K562 (cell line): ENCODE results near the gene MT1HL1. TPM values are rescaled to one million over a fixed set of nuclear protein-coding genes. Genes with fewer than 3 reads are reported as not detected.

Experiments used
- ATAC-seq: fragments of 200-7000 bp; cut with Tn5 transposase; 3 replicates; pipeline ENCODE4 v1.9.1; 2020; ENCODE audit warnings: moderate library complexity
- BruUV-seq: library from RNA; stranded (reverse); fragments of 400-500 nt; replicated peaks from 2 replicates; lab custom pipeline; 2021; lab: Mats Ljungman, UMichigan
- CTCF ChIA-PET: fragments of 300-600 bp; formaldehyde crosslinking; extraction: SDS; loops from one replicate; lab custom pipeline; 2021; ENCODE audit warnings: low intra/inter-chr PET ratio; lab: Yijun Ruan, JAX
- POLR2A ChIA-PET: fragments of 300-600, 350-650 bp; sonication (Branson Sonifier 250); formaldehyde crosslinking; extraction: SDS; loops from one replicate; lab custom pipeline; 2021; ENCODE audit warnings: antibody characterized with exemption, inconsistent platforms; lab: Yijun Ruan, JAX
- DNase-seq, 4 experiments: peaks; one replicate each; pipeline versions ENCODE4 v3.0.0 to v3.0.0-alpha.2; 2011 to 2018; ENCODE audit warnings: low spot score in 3 of 4, mixed read lengths in 3 of 4; ENCODE audit errors: extremely low read depth in 1 of 4
- FAIRE-seq: peaks from 2 replicates; lab custom pipeline; 2011; peaks lifted over from hg19 to GRCh38; lab: Jason Lieb, UNC
- H2AFZ ChIP-seq: 2 replicates; pipeline ENCODE4 v1.6.0; 2011; ENCODE audit warnings: low read depth, low read length, control low read depth, inconsistent platforms
- H3K27ac ChIP-seq: fragments of 200-600 bp; 3 replicates; pipeline ENCODE4 v1.8.0; 2011; ENCODE audit warnings: low read depth, mild to moderate bottlenecking, control low read depth, inconsistent platforms, low read length, moderate library complexity, mixed read lengths; ENCODE audit errors: extremely low read depth
- H3K27me3 ChIP-seq, 2 experiments: fragments of 300-600 bp in 1 of 2; 2 replicates in 1 of 2; 3 replicates in 1 of 2; pipeline versions ENCODE4 v1.6.0 to v1.8.0; 2011; ENCODE audit warnings: inconsistent platforms in 2 of 2, low read length in 2 of 2, mild to moderate bottlenecking in 1 of 2, mixed read lengths in 1 of 2, moderate library complexity in 1 of 2; ENCODE audit not compliant: control insufficient read depth in 2 of 2, insufficient read depth in 2 of 2
- H3K36me3 ChIP-seq: fragments of 300-600 bp; 3 replicates; pipeline ENCODE4 v1.8.0; 2011; ENCODE audit warnings: mild to moderate bottlenecking, low read length, inconsistent platforms; ENCODE audit not compliant: control insufficient read depth, insufficient read depth
- H3K4me1 ChIP-seq, 2 experiments: fragments of 200-600 bp in 1 of 2; replicated peaks in 1 of 2; 2 replicates in 1 of 2; 3 replicates in 1 of 2; pipeline versions ENCODE4 v1.5.1 to v1.8.0; 2011; ENCODE audit warnings: inconsistent platforms in 2 of 2, low read length in 2 of 2, mild to moderate bottlenecking in 1 of 2, mixed read lengths in 1 of 2, moderate library complexity in 1 of 2; ENCODE audit not compliant: control insufficient read depth in 2 of 2, insufficient read depth in 2 of 2
- H3K4me2 ChIP-seq: 2 replicates; pipeline ENCODE4 v1.6.1; 2011; ENCODE audit warnings: low read length, control low read depth, inconsistent platforms, mixed read lengths; ENCODE audit not compliant: insufficient read depth
- H3K4me3 ChIP-seq: fragments of 200-600 bp; sonication (generic), shearing (Covaris generic); 2 replicates; pipeline ENCODE4 v1.5.1; 2016; ENCODE audit warnings: control low read depth, inconsistent platforms
- H3K79me2 ChIP-seq: fragments of 200-600 bp; 3 replicates; pipeline ENCODE4 v1.8.0; 2011; ENCODE audit warnings: low read length, inconsistent platforms; ENCODE audit not compliant: control insufficient read depth, insufficient read depth
- H3K9ac ChIP-seq, 2 experiments: 2 replicates each; pipeline versions ENCODE4 v1.6.0 to v1.6.1; 2011; ENCODE audit warnings: low read depth in 2 of 2, low read length in 2 of 2, control low read depth in 1 of 2, inconsistent platforms in 1 of 2, mild to moderate bottlenecking in 1 of 2, mixed read lengths in 1 of 2; ENCODE audit not compliant: insufficient read depth in 1 of 2
- H3K9me1 ChIP-seq: one replicate; pipeline ENCODE4 v1.6.0; 2011; ENCODE audit warnings: inconsistent platforms, mild to moderate bottlenecking, low read length, moderate library complexity; ENCODE audit not compliant: control insufficient read depth, insufficient read depth
- H3K9me3 ChIP-seq: replicated peaks from 2 replicates; pipeline ENCODE4 v1.5.1; 2011; ENCODE audit warnings: low read depth, low read length, inconsistent platforms; ENCODE audit not compliant: control insufficient read depth, insufficient read depth
- H4K20me1 ChIP-seq: replicated peaks from 2 replicates; pipeline ENCODE4 v1.6.1; 2011; ENCODE audit warnings: low read length, inconsistent platforms, mixed read lengths; ENCODE audit not compliant: control insufficient read depth, insufficient read depth
- CBFA2T3 ChIP-seq: fragments of 450-650 bp; IDR thresholded peaks from 2 replicates; pipeline ENCODE4 v1.6.1; 2017
- COPS2 ChIP-seq: fragments of 450-650 bp; conservative IDR thresholded peaks from 2 replicates; pipeline ENCODE4 v1.6.1; 2016; ENCODE audit warnings: mild to moderate bottlenecking, moderate library complexity
- KDM2B ChIP-seq: fragments of 250-450 bp; sonication (Bioruptor Pico); IDR thresholded peaks from 2 replicates; pipeline ENCODE4 v1.8.0; 2021; ENCODE audit warnings: mild to moderate bottlenecking, moderate library complexity
- PML ChIP-seq: IDR thresholded peaks from 2 replicates; pipeline ENCODE4 v1.6.1; 2012; ENCODE audit warnings: low read length, inconsistent platforms
- PTTG1 ChIP-seq: fragments of 450-650 bp; IDR thresholded peaks from 2 replicates; pipeline ENCODE4 v1.6.1; 2016; ENCODE audit warnings: low read depth, mild to moderate bottlenecking, missing genetic modification characterization, missing compliant biosample characterization
- ZNF354B ChIP-seq: fragments of 250-450 bp; sonication (Bioruptor Pico); IDR thresholded peaks from 2 replicates; pipeline ENCODE4 v1.4.0; 2020
- ZNF445 ChIP-seq: fragments of 250-450 bp; sonication (Bioruptor Pico); IDR thresholded peaks from 2 replicates; pipeline ENCODE4 v1.4.0; 2020; ENCODE audit warnings: low read depth, mild to moderate bottlenecking, moderate library complexity
- ZNF507 ChIP-seq: conservative IDR thresholded peaks from 2 replicates; pipeline ENCODE4 v1.6.1; 2017; ENCODE audit warnings: missing genetic modification characterization, missing compliant biosample characterization
- WGBS: fragments of 100-300 bp; shearing (Covaris generic); methylation state at CpG from one replicate; pipeline ENCODE4 v1.1.6; 2016; ENCODE audit warnings: low coverage, mixed read lengths; ENCODE audit not compliant: insufficient coverage; ENCODE audit errors: missing lambda C conversion rate; 5-methylcytosine and 5-hydroxymethylcytosine counted together
- in situ Hi-C: fragments of 300-500 bp; cut with MboI; formaldehyde crosslinking; loops from 4 replicates; pipeline ENCODE4 v1.15.0; 2018; ENCODE audit warnings: inconsistent platforms, mixed read lengths
- intact Hi-C: fragments of 100-400 bp; cut with micrococcal nuclease; formaldehyde crosslinking; loops from 2 replicates; pipeline ENCODE4 v1.14.2; 2022
- polyA plus RNA-seq, 8 experiments: library from polyadenylated mRNA; depleted of rRNA in 4 of 8; stranded (reverse) in 5 of 8; unstranded in 3 of 8; fragments of >200 nt; fragmentation: Nextera tagmentation in 2 of 8; fragmentation: Illumina TruSeq in 1 of 8; extraction: Ambion mirVana in 2 of 8; extraction: Trizol in 1 of 8; gene quantifications; 2 replicates each; pipeline versions ENCODE4 v1.2.1 to v1.2.3, GENCODE V29; 2011 to 2014; ENCODE audit warnings: inconsistent platforms in 1 of 8, missing spikeins in 1 of 8
- total RNA-seq, 7 experiments: library from RNA; depleted of rRNA in 6 of 7; stranded (reverse); fragments of >200 nt in 6 of 7; fragmentation: Illumina TruSeq in 2 of 7; extraction: Trizol in 2 of 7; gene quantifications; 2 replicates each; pipeline versions ENCODE4 v1.2.1 to v1.2.3, GENCODE V29; 2011 to 2021; ENCODE audit warnings: low replicate concordance in 1 of 7

Gene MT1HL1
- total and polyA plus RNA-seq, 9 of the 15 experiments (the other 6 are each of a cell fraction or from before 2014, with no cell fraction given) = not detected

- TF ChIP-seq PML (no peak), KDM2B (CRISPR knock-in tag) (no peak), ZNF445 (no peak), CBFA2T3 (no peak)
- TF ChIP-seq, all 486 proteins: peak for 0
- H3K4me1 ChIP-seq = no peaks in the 10 kb centered on the region
- in situ Hi-C loops = no loop called here
- H3K4me3 ChIP-seq = no peak overlapping the region
- ChIA-PET POLR2A (no interaction called here), CTCF (no interaction called here)
- H3K36me3 ChIP-seq = no peaks in the 10 kb centered on the region
- BruUV-seq = no TSS peak
- no peak overlapping the region for H3K4me2 ChIP-seq
- H3K27ac ChIP-seq = no peak overlapping the region
- H3K27me3 ChIP-seq = no peaks in the 10 kb centered on the region
- no peak overlapping the region for H2AFZ ChIP-seq
- H3K9me3 ChIP-seq = no peaks in the 10 kb centered on the region
- no peak overlapping the region for H3K9ac ChIP-seq
- no peaks in the 10 kb centered on the region for H4K20me1 ChIP-seq
- FAIRE-seq (no peak), ATAC-seq (no peak), DNase-seq (no peak)
- H3K79me2 ChIP-seq = no peaks in the 10 kb centered on the region
- WGBS = 2% methylated on average over 3 of the region's 3 CpGs
- H3K9me1 ChIP-seq = no peaks in the 10 kb centered on the region
- intact Hi-C loops = no loop called here
These were observed 25.0 kb upstream of the MT1HL1 start for GRCh38 chr1:237029240-237029639.

- DNase-seq (no peak), FAIRE-seq (no peak), ATAC-seq (no peak)
- Histone ChIP-seq H3K27me3 (no peaks in the 10 kb centered on the region), H3K4me1 (no peaks in the 10 kb centered on the region), H3K27ac (no peak overlapping the region), H3K79me2 (no peaks in the 10 kb centered on the region), H3K4me2 (no peak overlapping the region), H3K9me1 (no peaks in the 10 kb centered on the region), H3K9me3 (no peaks in the 10 kb centered on the region), H4K20me1 (no peaks in the 10 kb centered on the region), H3K4me3 (no peak overlapping the region), H3K9ac (no peak overlapping the region), H2AFZ (peak overlapping the region; percentile 80), H3K36me3 (no peaks in the 10 kb centered on the region)
- in situ Hi-C loops = no loop called here
- CTCF ChIA-PET = interaction anchor here (0.6 kb wide), 1 partner anchor 55 kb away, joined by 5 read pairs; no protein-coding TSS in a partner anchor
- 3% methylated on average over 6 of the region's 10 CpGs for WGBS
- intact Hi-C loops = no loop called here
- TF ChIP-seq ZNF507 (tag) (peak; percentile 95), COPS2 (no peak), ZNF354B (peak; percentile 80), PTTG1 (tag) (no peak)
- POLR2A ChIA-PET = no interaction called here
- TSS peak; percentile 56 for BruUV-seq
These were observed 21.3 kb upstream of the MT1HL1 start for GRCh38 chr1:237025358-237026074.
